ENCODE data around the gene GLS.

The GLS gene

DNA sequence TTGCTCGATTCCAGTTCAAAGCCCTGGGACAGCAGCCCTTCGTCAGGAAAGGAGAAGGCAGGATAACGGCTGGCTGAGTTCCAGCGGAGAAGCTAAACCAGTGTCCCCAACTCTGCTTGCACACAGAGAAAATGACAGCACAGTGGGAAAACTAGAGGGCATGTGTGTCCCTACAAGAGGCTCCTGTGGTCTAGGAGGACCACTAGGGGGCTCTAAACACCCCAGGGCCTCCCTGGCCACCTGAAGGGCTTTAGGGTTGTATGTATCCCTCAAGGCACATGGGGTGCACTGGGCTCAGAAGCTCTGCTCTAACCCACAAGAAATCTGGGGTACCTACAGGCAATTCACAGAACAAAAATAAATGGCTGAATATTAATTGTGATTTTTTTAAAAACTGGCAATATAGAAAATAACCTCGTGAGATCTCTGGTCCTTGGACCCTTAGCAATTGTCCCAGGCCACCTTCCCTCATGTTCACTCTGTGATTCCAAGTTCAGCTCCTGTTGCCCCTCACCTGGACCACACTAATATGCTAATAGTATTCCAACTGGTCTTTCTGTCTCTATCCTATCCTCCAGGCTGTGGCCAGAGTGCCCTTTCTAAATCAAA is 115.8 kb downstream of the GLS start:
- peak; percentile 77 for DNase-seq (ENCODE audit: low spot score)

DNA sequence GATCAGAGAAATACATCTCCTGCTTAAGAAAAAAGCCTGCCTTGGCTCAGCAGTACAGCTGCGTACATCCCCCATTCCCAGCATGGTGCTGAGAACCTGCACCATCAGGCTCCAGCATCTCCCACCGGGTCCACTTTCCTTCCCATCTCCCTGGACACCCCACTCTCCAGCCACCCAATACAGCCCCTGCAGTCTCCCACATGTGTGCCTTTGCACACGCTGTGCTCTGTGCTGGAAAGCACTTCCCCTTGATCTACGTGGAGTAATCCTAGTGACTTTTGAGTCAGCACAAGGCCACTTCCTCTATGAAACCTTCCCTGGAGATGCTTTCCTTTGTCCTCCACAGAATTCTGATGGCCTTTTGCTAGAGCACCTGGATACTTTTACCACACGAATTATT is 116.3 kb downstream of the GLS start:
- DNase-seq (ENCODE audit: low spot score): no peak

DNA sequence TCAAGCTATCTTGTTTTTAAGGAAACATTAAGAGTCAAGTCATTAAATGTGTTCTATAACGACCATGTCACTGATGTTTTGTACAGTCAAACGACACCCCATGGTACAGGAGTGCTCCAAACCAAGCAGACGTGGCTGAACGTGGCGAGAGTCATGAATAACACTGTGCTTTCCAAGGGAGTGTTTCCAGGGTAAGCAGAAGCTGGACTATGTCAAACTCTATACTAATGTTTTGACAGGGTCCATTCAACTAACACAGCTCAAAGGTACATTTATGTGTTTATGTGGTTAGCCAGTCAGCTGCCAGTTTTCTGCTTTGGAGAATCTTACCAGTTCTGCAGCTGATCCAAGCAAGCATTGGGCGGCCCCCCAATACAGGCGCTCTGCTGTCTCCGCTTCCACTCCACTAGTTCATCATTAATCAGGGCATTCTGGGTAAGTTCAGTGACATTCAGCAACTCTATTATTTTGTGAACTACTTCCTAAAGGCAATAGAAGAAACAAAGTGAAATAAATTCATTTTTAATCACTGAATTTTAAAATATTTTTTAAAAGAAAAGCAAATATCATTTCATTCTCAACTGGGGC is 117.0 kb downstream of the GLS start:
- no peak for DNase-seq (ENCODE audit: low spot score)

DNA sequence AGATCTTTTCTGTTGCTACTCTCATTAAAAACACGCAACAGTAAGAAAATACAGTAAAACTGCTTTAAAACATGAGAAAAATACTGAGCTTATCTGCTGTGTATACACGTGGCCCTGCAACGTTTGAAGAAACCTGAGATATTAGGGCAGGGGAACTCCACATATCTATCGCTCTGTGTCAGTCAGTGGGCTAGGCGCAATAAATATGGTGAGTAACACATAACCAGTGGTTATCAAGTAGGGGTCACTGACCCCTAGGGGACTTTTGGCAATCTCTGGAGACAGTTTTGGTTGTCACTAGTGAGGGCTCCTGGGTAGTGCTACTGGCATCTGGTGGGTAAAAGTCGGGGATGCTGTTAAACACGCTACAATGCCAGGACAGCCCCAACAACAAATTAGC is 118.4 kb downstream of the GLS start:
- DNase-seq (ENCODE audit: low spot score): no peak

DNA sequence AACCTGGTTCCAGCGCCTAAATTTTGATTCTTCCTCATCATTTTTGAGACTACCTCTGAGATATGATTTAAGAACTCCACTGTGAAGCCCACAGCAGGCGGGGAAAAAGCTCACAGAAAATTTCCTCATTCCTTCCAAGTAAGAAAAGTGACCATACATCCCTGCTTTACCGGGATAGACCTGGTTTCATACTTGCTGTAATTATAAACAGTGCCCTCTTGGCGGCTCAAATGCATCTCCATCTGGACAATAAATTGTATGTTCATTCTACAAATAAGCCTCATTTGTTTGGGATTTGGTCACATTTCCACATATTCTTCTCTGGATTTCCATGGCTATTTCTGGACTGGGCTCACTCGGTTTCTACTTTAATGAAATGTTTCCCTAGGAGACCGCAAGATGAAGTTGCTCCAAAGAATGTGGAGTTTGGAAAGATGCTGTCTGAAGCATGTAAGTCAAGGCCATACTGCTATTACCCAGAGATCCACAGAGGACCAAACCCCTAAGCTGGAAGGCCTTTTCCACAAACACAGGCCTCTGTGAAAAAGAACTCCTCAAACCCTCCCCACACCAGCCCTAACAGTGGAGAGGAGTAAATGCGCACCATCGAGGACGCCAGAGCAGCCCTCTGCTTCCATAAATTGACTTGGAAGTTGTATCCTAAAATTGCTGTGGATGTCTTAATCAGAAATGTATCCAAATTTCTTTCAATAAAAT is 119.5 kb downstream of the GLS start:
- no peak for DNase-seq (ENCODE audit: low spot score)

DNA sequence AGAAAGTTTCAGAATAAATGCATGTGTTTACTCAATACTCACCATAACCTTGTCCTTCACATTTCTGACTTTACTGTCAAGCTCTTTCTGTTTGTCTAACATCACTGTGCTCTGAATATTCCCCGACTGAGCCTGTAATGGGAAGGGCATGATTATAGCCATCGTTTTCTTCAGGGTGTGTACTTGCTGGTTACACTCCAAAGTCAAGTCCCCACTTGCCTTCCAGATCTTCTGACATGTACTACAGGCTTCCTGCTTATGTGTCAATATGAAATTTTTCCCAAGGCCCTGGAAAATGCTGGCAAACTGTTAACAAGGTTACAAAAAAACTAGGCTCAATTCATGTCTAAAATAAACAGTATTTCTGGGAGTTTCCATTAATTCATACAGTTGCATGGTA is 120.4 kb downstream of the GLS start:
- no peak for DNase-seq (ENCODE audit: low spot score)

DNA sequence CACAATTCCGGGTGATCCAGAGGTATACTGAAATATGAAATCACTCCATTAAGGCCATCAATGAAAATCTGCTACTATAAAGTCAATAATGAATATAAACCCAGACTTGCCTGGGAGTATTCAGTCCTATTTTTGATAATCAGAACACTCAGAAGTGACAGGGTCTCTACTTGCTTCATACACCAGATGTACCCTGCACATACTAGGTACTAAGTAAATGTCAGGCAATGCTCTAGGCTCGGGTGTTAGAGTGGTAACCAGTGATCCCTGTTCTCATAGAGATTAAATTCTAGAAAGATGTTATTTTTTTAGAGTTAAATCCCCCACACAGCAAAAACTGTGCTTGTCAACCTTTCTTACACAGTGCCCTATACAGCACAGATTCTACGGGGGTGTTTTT is 121.0 kb downstream of the GLS start:
- no peak for DNase-seq (ENCODE audit: low spot score)

DNA sequence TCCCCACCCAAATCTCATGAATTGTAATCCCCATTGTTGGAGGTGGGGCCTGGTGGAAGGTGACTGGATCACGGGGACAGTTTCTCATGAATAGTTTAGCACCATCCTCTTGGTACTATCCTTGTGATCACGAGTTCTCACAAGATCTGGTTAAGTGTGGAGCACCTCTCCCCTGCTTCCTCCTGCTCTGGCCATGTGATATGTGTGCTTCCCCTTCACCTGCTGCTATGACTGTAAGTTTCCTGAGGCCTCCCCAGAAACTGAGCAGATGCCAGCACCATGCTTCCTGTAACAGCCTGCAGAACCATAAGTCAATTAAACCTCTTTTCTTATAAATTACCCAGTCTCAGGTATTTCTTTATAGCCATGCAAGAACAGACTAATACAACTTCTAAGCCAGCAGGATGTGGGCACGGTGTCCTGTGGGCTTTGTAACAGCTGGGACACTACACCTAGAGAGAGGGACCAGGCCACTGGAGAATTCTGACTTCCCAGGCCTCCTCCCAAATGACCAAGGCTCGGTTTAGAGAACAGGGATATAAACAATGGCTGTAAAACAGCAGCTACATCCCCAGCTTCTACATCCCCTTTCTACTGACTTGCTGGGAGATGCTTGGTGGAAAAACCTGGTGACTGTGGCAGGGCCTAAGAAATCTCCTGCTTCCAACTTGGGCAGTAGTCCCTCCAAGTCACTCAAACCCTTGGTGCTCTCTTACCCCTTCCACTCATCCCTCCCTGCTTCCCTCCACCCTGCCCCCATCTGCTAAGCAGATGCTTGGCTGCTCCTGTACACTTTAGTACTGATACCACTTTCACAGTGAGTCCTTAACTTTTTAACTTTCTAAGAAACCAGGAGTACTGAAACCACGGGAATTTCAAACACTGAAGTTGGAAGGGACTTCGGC is 123.0 kb downstream of the GLS start:
- no peak for DNase-seq (ENCODE audit: low spot score)

DNA sequence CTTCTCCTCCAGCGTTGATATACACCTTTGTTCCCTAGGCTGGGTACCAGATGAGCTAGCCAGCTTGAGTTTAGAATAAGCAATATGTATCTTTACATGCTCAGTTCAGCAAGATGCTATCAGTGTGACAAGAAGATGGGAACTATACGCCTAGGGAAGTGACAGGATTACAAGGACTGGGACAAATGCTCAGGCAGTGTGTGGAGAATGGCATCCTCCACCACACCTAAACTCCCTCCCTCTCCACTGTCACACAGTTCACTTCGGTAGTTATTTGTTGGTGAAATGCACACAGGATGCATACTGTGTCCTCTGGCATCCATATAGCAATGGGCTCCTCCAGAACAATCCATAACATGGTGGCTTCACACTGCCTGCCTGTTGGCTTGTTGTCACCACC is 125.7 kb downstream of the GLS start:
- DNase-seq (ENCODE audit: low spot score): no peak

DNA sequence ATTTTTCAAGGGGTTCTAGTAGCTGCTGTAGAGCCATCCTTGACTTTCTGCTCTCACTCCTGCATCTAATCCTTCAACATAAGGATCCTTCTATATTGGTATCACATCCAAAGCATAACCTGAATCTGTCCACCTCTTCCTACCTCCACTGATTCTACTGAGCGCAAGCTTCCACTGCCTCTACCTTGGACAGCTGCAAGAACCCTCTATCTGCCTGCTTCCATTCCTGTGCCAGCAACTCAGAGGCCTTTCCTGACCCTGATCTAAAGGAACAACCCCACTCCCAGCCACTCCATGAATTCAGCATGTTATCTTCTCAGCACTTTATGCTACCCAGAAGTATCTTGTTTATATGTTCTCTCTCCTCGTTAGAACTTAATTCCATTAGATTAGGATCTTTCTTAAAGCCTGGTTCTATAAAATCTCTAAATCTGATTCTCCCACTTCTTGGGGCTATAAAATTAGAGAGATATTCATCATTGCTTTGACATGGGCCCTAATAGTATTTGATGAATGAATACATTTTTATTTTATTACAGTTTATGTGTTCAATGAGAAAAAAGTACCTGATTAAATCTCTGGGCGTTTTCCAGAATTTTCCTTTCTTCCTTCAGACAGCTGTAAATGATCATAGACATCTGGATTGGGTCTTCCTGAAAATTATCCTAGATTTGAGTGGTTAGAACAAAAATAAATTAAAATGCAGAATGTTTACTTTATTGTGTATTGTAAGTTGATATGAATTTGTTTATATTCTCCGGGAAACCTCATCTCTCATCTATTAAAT is 126.6 kb downstream of the GLS start:
- no peak for DNase-seq (ENCODE audit: low spot score)

DNA sequence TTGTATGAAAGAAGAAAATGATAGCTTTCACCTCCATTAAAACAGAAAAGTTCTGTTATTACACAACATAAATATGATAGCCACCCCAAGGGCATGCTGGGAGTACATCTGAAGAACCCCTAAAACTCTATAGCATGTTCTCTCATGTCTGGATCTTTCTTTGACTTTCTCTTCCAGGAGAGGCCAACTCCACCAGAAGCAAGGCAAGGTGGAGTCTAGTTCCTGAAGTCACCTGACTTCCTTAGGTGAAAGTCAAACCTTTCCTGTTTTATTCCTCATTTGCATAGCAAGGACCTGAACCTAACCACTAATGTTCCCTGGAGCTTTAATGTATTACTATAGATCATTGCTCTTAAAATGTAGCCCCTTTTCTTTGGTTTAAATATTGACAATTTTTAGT is 127.7 kb downstream of the GLS start:
- DNase-seq (ENCODE audit: low spot score): no peak

DNA sequence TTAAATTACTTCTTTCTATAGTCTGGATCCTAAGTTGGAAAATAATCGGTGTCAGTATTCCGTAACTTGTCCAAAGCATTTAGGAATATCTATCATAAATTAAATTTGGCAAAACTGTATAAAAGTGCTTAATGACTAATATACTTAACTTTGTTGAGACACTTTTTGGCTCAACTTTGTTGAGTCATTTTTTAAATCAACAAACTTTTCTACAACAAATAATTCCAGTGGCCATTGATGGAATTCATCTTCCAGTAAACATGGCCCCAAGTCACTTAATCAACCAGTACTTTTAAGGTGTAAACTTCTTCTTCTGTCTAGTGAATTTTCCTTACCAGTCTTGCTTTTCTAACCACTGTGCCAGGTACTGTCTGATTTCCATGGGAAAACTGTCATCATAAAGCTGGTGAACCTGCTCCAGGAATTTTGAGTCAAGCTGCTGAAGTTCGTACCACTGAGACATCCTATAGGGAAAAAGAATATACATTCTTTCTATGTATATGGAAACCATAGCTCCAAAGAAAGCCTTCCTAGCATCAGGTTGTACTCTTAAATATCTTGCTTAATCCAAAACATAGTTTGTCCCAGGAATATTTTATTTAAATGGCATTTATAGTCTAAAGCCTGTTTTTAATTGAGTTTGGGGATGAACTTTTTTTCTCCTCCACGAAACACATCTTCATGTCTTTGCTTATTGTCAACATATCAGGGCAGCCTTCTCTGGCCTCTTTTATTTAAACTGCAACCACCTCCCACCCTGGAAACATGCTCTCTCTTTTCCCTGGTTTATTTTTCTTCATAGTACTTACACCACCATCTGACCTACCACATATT is 129.1 kb downstream of the GLS start:
- DNase-seq (ENCODE audit: low spot score): no peak

DNA sequence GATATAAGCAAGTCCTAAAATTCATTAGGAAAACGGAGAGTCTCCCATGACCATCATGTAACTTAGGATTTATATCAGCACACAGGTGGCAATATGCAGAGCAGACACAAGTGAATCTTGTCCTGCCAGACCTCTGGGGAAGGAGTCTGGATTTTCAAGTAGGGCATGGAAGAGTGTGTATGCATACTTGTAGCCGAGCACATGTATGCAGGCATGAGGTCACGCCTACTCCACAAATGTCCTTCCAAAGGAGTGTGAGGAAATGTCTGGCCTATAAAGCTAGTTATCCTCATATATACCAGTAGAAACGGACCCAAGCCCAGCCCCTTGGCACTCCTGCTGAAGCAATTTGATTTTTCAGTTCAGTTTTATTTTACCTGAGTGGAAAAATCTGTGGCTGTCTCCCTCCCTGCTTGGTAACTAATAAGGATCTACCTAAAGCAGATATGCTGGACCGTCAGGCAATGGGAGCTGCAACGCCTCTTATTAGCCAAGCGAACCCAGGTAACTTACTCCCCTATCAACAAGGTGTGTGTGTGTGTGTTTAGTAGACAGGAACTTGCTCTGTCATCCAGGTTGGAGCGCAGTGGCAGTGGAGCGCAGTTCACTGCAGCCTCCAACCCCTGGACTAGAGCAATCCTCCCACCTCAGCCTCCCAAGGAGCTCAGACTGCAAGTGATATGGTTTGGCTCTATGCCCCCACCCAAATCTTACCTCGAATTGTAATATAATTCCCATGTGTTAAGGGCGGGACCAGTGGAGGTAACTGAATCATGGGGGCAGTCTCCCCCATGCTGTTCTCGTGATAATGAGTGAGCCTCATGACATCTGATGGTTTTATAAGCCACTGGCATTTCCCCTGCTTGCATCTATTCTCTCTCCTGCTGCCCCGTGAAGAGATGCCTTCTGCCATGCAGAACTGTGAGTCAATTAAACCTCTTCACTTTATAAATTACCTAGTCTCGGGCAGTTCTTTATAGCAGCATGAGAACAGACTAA is 130.6 kb downstream of the GLS start:
- DNase-seq (ENCODE audit: low spot score): no peak

DNA sequence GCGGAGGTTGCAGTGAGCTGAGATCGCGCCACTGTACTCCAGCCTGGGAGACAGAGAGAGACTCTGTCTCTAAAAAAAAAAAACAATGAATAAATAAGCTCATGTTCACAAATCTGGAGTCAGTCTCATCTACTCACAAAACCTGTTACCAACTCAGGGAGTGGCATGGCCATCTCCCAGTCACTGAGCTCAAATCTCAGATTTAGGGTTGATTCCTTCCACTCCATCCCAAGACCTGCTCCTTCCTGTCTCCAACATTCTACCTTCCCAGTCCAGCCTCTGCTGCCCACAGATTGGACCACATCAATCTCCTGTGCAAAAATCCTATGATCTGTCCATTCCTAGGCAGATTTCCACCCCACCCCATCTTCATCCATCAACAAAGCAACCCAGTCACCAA is 131.7 kb downstream of the GLS start:
- DNase-seq (ENCODE audit: low spot score): no peak

DNA sequence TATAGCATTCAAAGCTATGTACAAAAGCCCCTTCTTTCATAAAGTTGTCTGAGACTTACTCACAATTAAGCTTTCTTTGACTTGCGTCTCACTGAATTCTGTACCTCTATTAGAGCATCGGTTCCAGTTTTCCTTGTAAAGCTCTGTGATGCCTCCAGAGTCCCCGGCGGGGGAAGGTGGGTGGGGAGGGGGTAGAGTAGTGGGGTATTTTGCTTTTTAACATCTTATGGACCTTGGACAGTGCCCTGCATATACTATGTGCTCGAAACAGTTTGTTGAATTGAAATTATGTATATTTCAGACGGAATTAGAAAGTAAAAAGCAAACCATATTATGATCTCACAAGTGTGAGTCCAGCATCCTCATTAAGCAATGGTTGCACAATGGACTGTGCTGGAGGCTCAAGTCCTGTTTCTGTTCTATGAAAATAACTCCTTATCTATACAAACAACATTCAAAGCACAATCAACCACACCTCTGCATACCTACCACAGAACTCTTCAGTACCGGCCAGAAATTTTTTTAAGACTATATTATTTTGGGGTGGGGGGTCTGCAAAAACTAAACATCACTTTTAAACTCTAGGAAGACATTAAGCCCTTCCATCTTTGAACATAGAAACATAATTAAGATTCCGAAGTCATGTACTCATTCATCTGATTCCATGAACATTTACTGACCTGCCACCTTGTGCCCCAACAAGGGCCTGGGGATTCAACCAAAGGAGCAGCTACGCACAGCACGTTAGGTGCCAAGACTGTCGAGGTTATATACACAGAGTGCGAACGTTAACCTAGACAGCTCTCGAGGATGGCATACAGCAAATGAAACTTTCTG is 132.4 kb downstream of the GLS start:
- no peak for DNase-seq (ENCODE audit: low spot score)

DNA sequence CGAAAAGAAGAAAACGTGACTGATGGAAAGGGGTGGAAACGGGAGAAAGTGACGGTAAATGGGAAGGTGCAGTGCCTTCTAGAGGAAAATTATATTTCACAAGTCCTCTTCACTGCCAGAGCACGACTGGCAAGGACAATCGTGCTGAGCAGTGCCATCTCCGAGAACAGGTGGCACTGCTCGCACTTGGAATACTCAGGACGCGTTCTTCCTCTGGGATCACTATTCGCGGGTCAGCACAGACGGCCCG is 133.0 kb downstream of the GLS start:
- DNase-seq (ENCODE audit: low spot score): no peak

DNA sequence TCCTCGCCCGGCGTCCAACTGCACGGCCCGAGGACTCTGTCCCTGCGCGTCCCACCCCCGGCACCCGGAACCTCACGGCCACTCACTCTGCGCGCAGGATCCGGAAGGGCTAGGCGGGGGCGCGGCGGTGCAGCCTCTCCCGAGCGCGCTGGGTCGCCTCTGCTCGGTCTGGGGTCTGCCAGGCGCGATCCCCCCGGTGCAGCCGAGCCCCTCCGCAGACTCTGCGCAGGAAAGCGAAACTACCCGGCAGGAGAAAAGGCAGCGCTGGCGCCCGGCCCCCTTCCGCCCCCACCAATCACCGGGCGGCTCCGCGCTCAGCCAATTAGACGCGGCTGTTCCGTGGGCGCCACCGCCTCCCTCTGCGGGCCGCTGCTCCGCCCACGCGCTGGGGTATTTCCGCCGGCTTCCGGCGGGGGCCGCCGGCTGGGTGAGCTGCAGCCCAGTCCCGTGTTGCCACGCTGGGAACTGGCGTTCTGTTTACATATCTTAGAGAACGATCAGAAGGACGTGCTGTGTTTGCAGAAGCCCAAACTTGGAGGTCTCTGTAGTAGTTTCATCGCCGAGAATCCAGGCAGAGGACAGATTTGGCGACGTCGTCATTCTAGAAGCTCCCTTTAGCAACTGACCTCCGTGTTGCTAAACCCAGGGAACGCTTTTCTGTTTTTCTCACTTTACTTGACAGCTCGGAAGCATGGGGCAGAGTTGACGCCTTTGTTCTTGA is 133.5 kb downstream of the GLS start, which contains the start of gene STAT1:
Gene STAT1 (minus strand): TSS at position 240 of the 721 bp plus-strand sequence. CDS start 4,168 bp downstream, outside the sequence.
- peak; percentile 99 for DNase-seq (ENCODE audit: low spot score)

DNA sequence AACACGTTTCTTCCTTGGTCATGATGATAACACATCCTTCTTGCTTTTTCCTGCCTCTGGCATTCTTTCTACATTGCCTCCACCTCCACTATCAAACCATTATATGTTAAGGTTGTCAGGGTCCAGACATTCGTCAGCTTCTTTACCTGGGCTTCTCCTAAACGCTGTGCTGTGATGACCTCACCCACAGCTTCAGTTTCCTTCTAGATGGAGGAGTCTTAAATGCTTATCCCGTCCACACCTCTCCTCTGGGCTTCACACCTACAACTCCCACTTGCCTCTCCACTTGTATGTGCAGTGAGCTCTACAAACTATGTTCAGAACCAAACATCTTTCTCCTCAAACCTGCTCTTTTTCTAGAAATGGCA is 134.0 kb downstream of the GLS start:
- DNase-seq (ENCODE audit: low spot score): no peak
